Common myeloid progenitor, CD34-positive (primary cell): ENCODE data around the gene NOL6.
"Not testable (repeated sequence)": the region's sequence is repeated elsewhere in the genome, so short reads cannot be mapped to it uniquely, and the experiment has no call there.

Source experiments
- CTCF ChIA-PET: fragments of 350-600 bp; sonication (Branson Sonifier 250); formaldehyde crosslinking; loops from one replicate; lab custom pipeline; 2021; ENCODE audit warnings: antibody characterized with exemption; lab: Charles Lee
- POLR2A ChIA-PET: fragments of 350-600 bp; sonication (Branson Sonifier 250); formaldehyde crosslinking; loops from one replicate; lab custom pipeline; 2021; ENCODE audit warnings: antibody characterized with exemption; lab: Charles Lee
- DNase-seq, 3 donors: peaks; one replicate each; pipeline versions ENCODE4 v3.0.0 to v3.0.0-alpha.2; 2013
- H3K27ac ChIP-seq, 2 experiments: 1 replicate in 1 of 2; 2 replicates in 1 of 2; pipeline ENCODE4 v1.7.0; 2013; ENCODE audit warnings: inconsistent platforms in 2 of 2, low read length in 2 of 2, mild to moderate bottlenecking in 2 of 2, low read depth in 1 of 2, moderate library complexity in 1 of 2; ENCODE audit not compliant: severe bottlenecking in 2 of 2, insufficient read depth in 1 of 2, poor library complexity in 1 of 2
- H3K27me3 ChIP-seq, 5 experiments: replicated peaks in 2 of 5; 1 replicate in 3 of 5; 2 replicates in 2 of 5; pipeline versions ENCODE4 v1.6.1 to v1.7.0; 2013; ENCODE audit warnings: low read length in 4 of 5, mild to moderate bottlenecking in 2 of 5, moderate library complexity in 2 of 5, inconsistent platforms in 1 of 5; ENCODE audit not compliant: insufficient read depth in 5 of 5, control insufficient read depth in 4 of 5
- H3K36me3 ChIP-seq, 4 experiments: 1 replicate in 2 of 4; 2 replicates in 2 of 4; pipeline versions ENCODE4 v1.6.1 to v1.7.0; 2013; ENCODE audit warnings: low read length in 3 of 4, control low read depth in 1 of 4, mild to moderate bottlenecking in 1 of 4; ENCODE audit not compliant: control insufficient read depth in 4 of 4, insufficient read depth in 4 of 4
- H3K4me1 ChIP-seq, 4 experiments: 1 replicate in 3 of 4; 2 replicates in 1 of 4; pipeline versions ENCODE4 v1.6.1 to v1.7.1; 2013; ENCODE audit warnings: low read length in 3 of 4, mild to moderate bottlenecking in 3 of 4, control low read depth in 1 of 4, inconsistent platforms in 1 of 4, moderate library complexity in 1 of 4; ENCODE audit not compliant: control insufficient read depth in 4 of 4, insufficient read depth in 4 of 4; ENCODE audit errors: control extremely low read depth in 1 of 4
- H3K4me3 ChIP-seq, 7 experiments: 1 replicate in 4 of 7; 2 replicates in 3 of 7; pipeline versions ENCODE4 v1.5.1 to v1.7.0; 2013; ENCODE audit warnings: mild to moderate bottlenecking in 7 of 7, low read length in 6 of 7, moderate library complexity in 6 of 7, inconsistent platforms in 2 of 7, low read depth in 2 of 7, control low read depth in 1 of 7; ENCODE audit not compliant: insufficient read depth in 4 of 7, control insufficient read depth in 1 of 7; ENCODE audit errors: extremely low read depth in 1 of 7
- H3K9me3 ChIP-seq, 5 experiments: 1 replicate in 4 of 5; 2 replicates in 1 of 5; pipeline versions ENCODE4 v1.6.1 to v1.7.1; 2013; ENCODE audit warnings: low read length in 4 of 5, mild to moderate bottlenecking in 2 of 5, inconsistent platforms in 1 of 5, low read depth in 1 of 5, moderate library complexity in 1 of 5; ENCODE audit not compliant: control insufficient read depth in 4 of 5, insufficient read depth in 2 of 5; ENCODE audit errors: control extremely low read depth in 1 of 5
- WGBS: methylation state at CpG from one replicate; pipeline ENCODE4 v1.1.5; 2013; ENCODE audit not compliant: insufficient coverage; 5-methylcytosine and 5-hydroxymethylcytosine counted together

The NOL6 gene

GRCh38 chr9:33429256-33429985 lies 44.3 kb downstream of the NOL6 start:
- Histone ChIP-seq H3K9me3 (no peaks in the 10 kb centered on the region), H3K36me3 (no peaks in the 10 kb centered on the region), H3K27ac (no peak overlapping the region), H3K27me3 (no peaks in the 10 kb centered on the region), H3K4me3 (no peak overlapping the region), H3K4me1 (peaks cover 0 to 5% (median 0%) of the 10 kb centered on the region in 4 experiments)
- no peak for DNase-seq
- no CpG with 5 or more reads among the region's 3 CpGs for WGBS
- ChIA-PET POLR2A (no interaction called here), CTCF (no interaction called here)

DNA sequence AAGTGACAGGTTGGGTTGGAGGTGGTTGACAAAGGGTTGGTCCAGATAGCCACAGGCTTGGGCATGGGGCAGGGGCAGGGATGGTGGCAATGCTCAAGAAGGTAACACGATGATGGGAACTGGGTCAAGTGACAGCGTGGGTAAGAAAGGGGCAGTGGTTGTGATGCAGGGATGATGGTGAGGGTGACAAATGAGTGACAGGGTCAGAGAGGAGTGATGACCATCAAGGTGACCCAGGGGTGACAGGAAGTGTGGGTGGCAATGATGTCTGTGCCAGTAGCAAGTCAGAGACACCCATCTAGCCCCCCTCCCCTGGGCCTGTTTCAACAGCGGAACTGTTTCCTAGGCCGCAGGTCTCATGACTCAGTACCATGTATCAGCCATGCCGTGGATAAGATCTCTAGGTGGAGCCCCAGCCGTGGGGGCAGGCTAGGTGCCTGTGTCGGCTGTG lies 46.9 kb downstream of the NOL6 start:
- POLR2A ChIA-PET = no interaction called here
- CTCF ChIA-PET = interaction anchor here (1.3 kb wide), 1 partner anchor 26 kb away, joined by 4 read pairs; no protein-coding TSS in a partner anchor
- Histone ChIP-seq H3K27me3 (no peaks in the 10 kb centered on the region), H3K27ac (no peak overlapping the region), H3K4me1 (peaks cover 0 to 5% (median 0%) of the 10 kb centered on the region in 4 experiments), H3K9me3 (no peaks in the 10 kb centered on the region), H3K36me3 (no peaks in the 10 kb centered on the region), H3K4me3 (no peak overlapping the region)
- no peak for DNase-seq
- 90% methylated on average over 7 of the region's 7 CpGs for WGBS

- Histone ChIP-seq H3K9me3 (no peaks in the 10 kb centered on the region), H3K4me1 (no peaks in the 10 kb centered on the region), H3K27ac (no peak overlapping the region), H3K27me3 (no peaks in the 10 kb centered on the region), H3K36me3 (no peaks in the 10 kb centered on the region), H3K4me3 (no peak overlapping the region)
- WGBS = 100% methylated on average over 2 of the region's 4 CpGs
- DNase-seq = no peak
- POLR2A ChIA-PET = no interaction called here
- CTCF ChIA-PET = no interaction called here
Measured at GRCh38 chr9:33425128-33425533, 48.6 kb downstream of the NOL6 start.

DNA sequence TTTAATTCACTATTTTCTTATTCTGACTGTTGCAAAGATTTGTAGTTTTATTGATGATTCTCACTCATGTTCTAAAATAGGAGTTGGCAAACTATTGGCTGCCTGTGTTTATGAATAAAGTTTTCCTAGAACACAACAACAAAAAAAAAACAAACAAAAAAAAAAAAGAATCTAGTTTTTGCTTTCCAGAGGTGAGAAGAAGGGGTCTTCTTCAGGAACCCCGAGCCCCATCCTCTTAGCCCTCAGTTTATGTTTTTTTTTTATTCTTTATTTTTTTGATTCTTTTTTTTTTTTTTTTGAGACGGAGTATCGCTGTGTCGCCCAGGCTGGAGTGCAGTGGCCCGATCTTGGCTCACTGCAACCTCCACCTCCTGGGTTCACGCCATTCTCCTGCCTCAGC lies 49.2 kb downstream of the NOL6 start:
- WGBS = no CpG with 5 or more reads among the region's 6 CpGs
- H3K36me3 ChIP-seq, DNase-seq, H3K4me1 ChIP-seq, H3K27me3 ChIP-seq, H3K9me3 ChIP-seq, H3K4me3 ChIP-seq, CTCF ChIA-PET, POLR2A ChIA-PET, H3K27ac ChIP-seq: not testable (repeated sequence)

DNA sequence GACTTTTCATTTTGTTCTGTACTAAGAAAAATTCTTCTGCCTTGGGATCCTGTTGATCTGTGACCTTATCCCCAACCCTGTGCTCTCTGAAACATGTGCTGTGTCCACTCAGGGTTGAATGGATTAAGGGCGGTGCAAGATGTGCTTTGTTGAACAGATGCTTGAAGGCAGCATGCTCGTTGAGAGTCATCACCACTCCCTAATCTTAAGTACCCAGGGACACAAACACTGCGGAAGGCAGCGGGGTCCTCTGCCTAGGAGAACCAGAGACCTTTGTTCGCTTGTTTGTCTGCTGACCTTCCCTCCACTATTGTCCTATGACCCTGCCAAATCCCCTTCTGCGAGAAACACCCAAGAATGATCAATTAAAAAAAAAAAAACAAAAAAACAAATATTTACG lies 49.7 kb downstream of the NOL6 start:
- H3K4me1 ChIP-seq, POLR2A ChIA-PET, H3K27ac ChIP-seq, DNase-seq, H3K36me3 ChIP-seq, H3K9me3 ChIP-seq, CTCF ChIA-PET, H3K27me3 ChIP-seq, H3K4me3 ChIP-seq: not testable (repeated sequence)
- WGBS = no CpG with 5 or more reads among the region's 7 CpGs

- Histone ChIP-seq H3K27me3 (no peaks in the 10 kb centered on the region), H3K36me3 (no peaks in the 10 kb centered on the region), H3K4me1 (peaks cover 0 to 3% (median 0%) of the 10 kb centered on the region in 4 experiments), H3K4me3 (no peak overlapping the region), H3K27ac (no peak overlapping the region), H3K9me3 (no peaks in the 10 kb centered on the region)
- ChIA-PET POLR2A (no interaction called here), CTCF (interaction anchor here (1.2 to 1.4 kb wide), 4 partner anchors 8 to 43 kb away, joined by 3 to 5 read pairs (median 4); no protein-coding TSS in a partner anchor)
- no peak for DNase-seq
- 78% methylated on average over 7 of the region's 10 CpGs for WGBS
Measured at GRCh38 chr9:33419708-33420303, 53.9 kb downstream of the NOL6 start.

GRCh38 chr9:33418090-33418489 lies 55.6 kb downstream of the NOL6 start:
- CTCF ChIA-PET = interaction anchor here (0.7 to 1.9 kb wide), 3 partner anchors 15 to 30 kb away, joined by 3 to 5 read pairs (median 4); no protein-coding TSS in a partner anchor
- Histone ChIP-seq H3K4me1 (peaks cover 0 to 10% (median 3%) of the 10 kb centered on the region in 4 experiments), H3K27ac (no peak overlapping the region), H3K4me3 (no peak overlapping the region), H3K36me3 (no peaks in the 10 kb centered on the region), H3K27me3 (no peaks in the 10 kb centered on the region), H3K9me3 (no peaks in the 10 kb centered on the region)
- WGBS = 93% methylated on average over 4 of the region's 8 CpGs
- no peak for DNase-seq
- POLR2A ChIA-PET = no interaction called here
